ENCODE measurements around the gene PLCB3. TPM values are rescaled to one million over a fixed set of nuclear protein-coding genes. Genes with fewer than 3 reads are reported as not detected.

Gene PLCB3
- total RNA-seq (2014; rRNA removed; shearing (Covaris generic)) = 10.8 and 12.6 TPM in 2 replicates

- no peak for DNase-seq (ENCODE audit: low spot score)
Observed at GRCh38 chr11:64251016-64251752, at the start of gene PLCB3. Gene PLCB3 (plus strand): TSS chr11:64251530. CDS start chr11:64251650, 120 bp downstream.

DNA sequence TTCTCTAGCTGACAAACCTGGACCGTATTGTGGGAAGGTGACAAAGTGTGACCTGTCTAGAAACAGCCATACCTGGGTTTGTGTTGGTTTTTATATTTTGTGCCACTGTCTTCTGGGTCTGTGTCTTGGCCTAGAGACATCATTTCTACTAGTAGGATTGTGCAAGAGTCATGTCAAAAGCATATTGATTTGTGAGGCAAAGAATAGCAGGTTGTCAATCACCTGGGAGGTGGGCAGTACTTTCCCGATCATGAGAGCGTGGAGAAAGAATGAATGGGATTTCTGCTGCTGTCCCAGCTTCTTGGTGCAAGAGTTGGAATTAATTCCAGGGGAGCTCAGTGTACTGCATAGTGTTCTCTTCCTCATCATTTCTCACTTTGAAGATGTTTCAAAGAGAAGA lies 49.8 kb upstream of the PLCB3 start:
- DNase-seq (ENCODE audit: low spot score) = no peak

- DNase-seq (ENCODE audit: low spot score) = no peak
Observed at GRCh38 chr11:64202992-64203391, 48.3 kb upstream of the PLCB3 start.

- DNase-seq (ENCODE audit: low spot score) = no peak
Observed at GRCh38 chr11:64203421-64204079, 47.8 kb upstream of the PLCB3 start.

- DNase-seq (ENCODE audit: low spot score) = no peak
Observed at GRCh38 chr11:64204080-64204440, 47.3 kb upstream of the PLCB3 start.

- DNase-seq (ENCODE audit: low spot score) = peak; percentile 91
Observed at GRCh38 chr11:64204464-64204989, 46.8 kb upstream of the PLCB3 start.

DNA sequence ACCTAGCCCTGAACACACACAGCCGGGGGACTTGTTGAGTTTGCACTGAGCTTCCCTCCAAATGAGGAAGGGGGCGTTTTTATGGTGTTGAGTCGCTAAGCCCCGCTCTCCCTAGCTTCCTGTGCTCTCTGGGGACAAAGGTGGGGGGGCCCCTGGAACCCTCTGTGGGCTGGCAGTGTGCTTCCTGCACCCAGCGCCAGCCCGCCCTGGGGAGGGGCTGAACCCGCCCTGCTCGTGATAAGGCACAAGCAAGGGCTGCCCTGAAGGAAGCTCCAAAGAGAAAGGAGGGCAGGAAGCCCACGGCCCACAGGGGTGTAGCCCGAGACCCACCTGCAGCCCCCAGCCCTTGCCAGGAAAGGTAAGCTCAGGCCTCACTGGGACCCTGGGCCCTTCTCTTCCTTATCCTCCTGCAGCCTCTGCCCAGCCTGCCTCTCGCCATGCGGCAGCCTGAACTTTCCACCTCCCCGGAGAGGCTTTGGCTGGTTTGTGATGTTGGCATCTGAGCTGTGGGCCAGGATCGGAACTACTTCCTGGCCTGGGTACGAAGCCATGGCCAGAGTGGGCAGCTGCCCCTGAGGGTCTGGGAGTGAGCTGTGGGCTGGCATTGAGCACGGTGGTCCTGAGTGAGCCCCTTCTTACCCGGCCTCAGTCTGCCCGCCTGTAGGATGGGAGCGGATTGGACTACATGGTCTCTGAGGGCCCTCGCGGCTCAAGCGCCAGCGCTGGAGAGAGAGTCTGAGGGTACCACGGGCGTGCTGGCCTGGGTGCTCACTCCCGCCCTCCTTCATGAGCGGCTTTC lies 44.7 kb upstream of the PLCB3 start, which contains the start of gene FERMT3:
Gene FERMT3, plus strand, starts transcription at position 265 of the 799 bp plus-strand sequence. CDS start 644 bp downstream, outside the sequence.
- no peak for DNase-seq (ENCODE audit: low spot score)

DNA sequence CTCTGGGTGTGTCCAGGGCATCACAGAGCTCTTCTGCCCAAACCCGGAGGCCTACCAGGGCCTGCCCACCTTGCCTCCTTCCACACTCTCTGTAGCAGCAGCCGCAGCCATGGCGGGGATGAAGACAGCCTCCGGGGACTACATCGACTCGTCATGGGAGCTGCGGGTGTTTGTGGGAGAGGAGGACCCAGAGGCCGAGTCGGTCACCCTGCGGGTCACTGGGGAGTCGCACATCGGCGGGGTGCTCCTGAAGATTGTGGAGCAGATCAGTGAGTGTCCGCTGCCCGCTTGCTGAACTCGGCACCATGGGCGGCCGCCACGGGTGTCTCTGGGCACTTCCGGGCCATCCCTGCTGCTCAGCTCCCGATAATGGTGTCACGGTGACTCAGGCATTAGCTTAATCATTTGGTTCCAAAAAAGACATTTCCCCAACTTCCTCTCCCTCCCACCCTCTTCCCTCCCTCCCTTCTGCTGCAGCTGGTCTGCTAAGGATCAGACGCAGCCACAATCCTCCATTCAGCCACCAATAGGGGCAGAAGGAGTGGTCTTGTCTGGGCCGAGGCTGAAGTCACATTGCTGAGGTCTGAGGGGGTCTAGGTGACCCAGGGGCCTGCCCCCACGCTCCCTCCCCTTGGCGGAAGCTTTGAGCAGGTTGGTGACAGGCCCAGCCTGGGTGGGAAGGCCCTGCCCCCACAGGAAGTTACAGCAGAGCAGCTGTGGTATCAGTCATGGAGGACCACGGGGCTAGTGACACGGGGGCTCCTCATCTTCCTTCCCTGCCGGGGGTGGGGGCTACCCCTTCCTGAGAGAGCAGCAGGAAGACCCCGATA lies 43.9 kb upstream of the PLCB3 start:
- DNase-seq (ENCODE audit: low spot score) = no peak

DNA sequence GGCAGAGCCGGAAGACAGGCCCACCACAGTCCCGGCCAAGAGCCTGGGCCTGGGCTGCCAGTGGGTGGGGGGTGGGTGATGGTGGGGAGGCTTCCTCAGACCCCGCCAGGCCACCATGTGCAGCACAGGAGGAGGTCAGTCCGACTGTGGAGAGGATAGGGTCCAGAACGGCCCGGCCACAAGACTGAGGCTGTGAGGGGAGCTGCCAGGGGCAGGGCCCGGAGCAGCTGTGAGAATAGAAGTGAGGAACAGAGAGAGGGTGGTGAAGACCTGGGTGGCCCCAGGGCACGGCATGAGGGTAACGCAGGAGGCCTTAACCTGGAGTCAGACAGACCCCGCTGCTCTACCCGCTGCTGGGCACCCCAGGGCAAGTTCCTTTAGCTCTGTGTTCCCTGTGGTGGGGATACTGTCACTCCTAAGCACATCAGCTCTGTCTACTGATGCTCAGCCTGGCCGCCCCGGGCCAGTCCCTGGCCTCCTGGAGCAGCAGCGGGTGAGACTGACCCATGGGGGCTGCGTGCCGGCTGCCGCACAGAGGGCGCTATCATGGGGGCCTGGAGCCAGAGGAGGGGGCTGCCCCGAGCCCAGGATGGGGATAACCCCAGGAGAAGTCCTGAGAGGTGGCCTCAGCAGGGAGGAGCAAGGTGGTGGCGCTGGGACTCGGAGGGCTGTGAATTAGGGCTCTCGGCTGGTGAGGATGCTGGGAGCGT lies 43.1 kb upstream of the PLCB3 start:
- no peak for DNase-seq (ENCODE audit: low spot score)

- no peak for DNase-seq (ENCODE audit: low spot score)
Observed at GRCh38 chr11:64208796-64209562, 42.4 kb upstream of the PLCB3 start.

DNA sequence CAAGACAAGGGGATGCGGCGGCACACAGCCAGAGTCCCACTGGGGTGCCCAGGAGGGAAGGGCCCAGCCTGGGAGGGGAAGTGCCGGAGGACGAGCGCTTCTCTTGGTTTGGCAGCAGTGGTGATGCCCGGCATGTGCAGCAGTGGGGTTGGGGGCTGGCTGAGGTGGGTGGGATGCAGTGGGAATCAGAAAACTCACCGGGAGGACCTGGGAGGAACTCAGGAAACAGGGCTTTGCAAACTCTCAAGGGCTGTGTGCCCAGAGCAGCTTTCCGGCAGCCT lies 41.8 kb upstream of the PLCB3 start:
- DNase-seq (ENCODE audit: low spot score) = no peak

GRCh38 chr11:64210301-64211020 lies 40.9 kb upstream of the PLCB3 start:
- DNase-seq (ENCODE audit: low spot score) = no peak

- no peak for DNase-seq (ENCODE audit: low spot score)
Observed at GRCh38 chr11:64211181-64211872, 40.0 kb upstream of the PLCB3 start.

DNA sequence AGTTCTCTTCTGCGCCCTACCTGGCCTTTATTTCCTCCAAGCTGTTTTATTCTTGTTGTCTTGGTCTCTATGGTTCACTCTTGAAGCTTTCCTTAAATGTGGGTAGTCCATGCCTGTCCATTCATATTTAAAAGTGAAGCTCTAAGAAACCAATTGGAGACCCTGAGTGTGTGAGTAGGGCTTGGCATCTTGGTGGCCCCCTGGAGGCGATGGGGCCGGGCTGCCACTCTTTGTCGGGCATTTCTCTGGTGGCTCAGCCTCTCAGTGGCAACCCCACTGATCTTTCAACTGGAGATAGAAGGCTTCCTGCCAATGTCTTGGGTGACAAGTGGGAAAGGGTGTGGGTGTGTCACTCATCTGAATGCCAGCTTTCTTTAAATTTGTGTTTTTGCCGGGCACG lies 34.5 kb upstream of the PLCB3 start:
- no peak for DNase-seq (ENCODE audit: low spot score)

- DNase-seq (ENCODE audit: low spot score) = no peak
Observed at GRCh38 chr11:64218628-64219353, 32.5 kb upstream of the PLCB3 start.

DNA sequence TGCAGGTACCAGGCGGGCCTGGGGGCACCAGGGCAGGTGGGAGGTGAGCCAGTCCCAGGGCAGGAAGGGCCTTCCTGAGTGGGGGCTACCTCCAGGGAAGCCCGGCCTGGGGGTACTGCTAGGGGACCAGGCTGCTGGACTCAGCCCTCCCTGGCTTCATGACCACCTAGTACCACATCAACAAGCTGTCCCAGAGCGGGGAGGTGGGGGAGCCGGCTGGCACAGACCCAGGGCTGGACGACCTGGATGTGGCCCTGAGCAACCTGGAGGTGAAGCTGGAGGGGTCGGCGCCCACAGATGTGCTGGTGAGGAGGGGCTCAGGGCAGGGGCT lies 32.0 kb upstream of the PLCB3 start:
- no peak for DNase-seq (ENCODE audit: low spot score)

DNA sequence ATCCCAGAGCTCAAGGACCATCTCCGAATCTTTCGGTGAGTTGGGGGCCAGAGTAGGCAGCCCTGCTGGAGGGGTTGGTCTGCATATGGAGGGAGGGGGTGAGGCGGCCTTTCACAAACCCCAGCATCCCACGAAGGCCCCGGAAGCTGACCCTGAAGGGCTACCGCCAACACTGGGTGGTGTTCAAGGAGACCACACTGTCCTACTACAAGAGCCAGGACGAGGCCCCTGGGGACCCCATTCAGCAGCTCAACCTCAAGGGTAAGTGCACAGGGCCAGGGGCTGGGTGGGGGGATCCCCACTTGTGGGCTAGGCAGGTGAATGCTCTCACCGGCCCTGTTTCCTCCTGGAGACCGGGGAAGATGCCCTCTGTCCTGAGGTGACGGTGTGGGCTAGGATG lies 31.6 kb upstream of the PLCB3 start:
- no peak for DNase-seq (ENCODE audit: low spot score)

- DNase-seq (ENCODE audit: low spot score) = no peak
Observed at GRCh38 chr11:64220271-64220670, 31.1 kb upstream of the PLCB3 start.
